ENCODE data around the gene EIF4E2.

The EIF4E2 gene

DNA sequence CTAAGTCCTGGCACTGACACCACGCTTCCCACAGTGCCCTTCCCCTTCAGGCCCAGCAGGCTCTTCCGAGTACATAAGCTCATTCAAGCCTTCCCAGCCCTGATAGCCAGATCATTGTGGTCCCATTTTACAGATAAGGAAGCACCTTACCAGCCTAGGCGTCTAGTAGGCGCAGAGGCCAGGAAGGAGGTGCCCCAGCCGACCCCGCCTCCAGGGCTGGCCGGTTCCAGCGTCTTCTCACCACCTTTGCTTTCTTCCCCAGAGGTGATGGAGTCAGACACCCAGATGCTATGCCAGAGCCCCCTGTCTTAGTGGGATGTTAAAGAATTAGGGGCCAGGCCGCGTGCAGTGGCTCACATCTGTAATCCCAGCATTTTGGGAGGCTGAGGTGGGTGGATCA, 54.0 kb downstream of the EIF4E2 start:
- no peak for DNase-seq

DNA sequence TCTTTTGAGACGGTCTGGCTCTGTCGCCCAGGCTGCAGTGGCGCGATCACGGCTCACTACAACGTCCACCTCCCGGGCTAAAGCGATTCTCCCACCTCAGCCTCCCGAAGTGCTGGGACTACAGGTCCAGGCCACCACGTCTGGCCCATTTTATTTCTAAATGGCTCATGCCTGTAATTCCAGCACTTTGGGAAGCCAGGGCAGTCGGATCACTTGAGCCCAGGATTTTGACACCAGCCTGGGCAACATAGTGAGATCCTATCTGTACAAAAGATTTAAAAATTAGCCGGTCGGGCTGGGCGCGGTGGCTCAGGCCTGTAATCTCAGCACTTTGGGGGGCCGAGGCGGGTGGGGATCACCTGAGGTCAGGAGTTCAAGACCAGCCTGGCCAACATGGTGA, 56.5 kb downstream of the EIF4E2 start:
- no peak for DNase-seq

DNA sequence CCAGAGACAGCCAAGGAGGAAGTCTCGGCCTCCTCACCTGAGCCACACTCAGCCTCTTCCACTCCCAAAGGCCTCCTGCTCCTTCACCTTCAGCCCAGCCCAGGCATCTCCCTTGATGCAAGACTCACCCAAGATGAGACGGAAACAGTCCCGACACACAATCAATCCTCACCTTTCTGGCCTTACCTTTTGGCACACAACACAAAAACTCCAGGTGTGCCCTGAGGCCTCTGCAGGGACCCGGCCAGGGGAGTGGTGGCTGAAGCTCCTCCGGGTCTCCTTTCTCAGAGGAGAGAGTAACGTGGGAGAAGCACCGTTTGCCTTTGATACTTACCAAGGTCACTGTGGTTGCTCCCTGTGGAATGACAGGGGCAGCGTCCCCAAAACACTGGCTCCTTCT, 59.1 kb downstream of the EIF4E2 start:
- no peak for DNase-seq

DNA sequence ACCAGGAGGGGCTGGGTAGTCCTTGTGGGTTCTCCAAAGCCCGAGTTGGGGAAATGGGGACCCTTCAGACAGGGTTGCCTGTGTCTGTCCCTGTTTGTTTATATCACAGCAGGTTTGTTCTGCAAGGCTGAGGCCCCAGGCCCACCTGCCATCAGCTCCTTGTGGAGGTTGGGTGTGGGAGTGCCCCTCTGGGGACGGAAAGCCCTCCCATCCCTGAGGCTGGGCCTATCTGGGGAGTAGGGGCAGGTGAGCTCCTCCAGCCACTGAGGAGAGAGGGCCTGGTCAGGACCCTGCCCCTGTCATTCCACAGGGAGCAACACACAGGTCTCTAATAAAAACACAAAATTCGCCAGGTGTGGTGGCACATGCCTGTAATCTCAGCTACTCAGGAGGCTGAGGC, 59.6 kb downstream of the EIF4E2 start:
- DNase-seq = no peak

DNA sequence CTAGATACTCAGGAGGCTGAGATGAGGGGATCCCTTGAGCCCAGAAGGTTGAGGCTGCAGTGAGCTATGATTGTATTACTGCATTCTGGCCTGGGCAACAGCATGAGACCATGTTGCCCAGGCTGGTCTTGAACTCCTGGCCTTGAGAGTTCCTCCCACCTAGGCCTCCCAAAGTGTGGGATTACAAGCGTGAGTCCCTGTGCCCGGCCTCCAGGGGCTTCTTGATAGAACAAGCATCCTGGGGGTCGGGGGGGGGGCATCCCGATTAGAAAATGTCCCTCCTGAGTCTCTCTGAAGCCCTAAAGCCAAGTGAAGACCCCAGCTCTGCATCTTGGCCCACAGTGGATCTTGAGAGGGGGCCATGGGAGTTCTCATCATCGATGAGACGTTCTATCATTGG, 60.6 kb downstream of the EIF4E2 start:
- DNase-seq = no peak

DNA sequence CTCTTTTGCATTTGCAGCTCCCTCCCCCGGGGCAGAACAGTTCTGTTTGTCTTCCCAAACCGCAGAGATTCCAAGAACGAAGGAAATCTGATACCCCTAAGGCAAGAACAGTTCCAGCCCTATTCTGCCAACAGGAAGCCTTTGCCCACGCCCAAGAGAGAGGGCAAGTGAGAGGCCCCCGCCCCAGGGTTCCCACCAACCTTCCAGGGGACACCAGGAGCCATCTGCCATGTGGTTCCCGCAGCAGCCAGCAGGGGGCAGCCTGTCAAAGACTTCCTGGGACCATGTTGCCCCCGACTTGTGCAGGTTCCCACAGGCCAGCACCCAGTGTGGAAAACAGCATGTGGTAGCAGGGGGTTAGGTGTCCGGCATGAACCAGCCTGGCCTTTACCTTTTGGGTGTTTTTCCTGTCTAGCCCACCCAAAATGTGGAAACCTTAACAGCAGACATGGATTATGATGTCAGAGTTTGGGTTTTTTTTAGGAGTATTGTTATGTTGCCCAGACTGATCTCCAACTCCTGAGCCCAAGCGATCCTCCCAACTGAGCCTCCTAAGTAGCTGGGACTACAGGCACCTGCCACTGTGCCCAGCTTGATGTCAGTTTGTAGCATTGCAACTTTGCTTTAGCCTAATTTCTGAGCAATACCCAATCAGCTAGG, 61.2 kb downstream of the EIF4E2 start:
- DNase-seq = peak; percentile 2 to 3

DNA sequence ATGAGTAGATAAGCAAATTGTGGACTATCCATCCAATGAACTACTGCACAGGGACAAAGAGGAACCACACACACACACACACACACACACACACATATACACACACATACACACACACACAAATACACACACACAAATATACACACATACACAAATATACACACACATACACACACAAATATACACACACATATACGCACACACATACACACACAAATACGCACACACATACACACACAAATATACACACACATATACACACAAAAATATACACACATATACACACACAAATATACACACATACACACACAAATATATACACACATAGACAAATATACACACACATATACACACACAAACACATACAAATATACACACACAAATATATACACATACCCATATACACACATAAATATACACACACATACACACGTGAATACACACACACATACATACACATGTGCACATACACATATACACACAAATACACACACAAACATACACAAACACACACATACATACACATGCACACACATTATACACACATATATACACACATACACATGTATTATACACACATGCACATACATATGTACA, 63.1 kb downstream of the EIF4E2 start:
- DNase-seq = no peak

DNA sequence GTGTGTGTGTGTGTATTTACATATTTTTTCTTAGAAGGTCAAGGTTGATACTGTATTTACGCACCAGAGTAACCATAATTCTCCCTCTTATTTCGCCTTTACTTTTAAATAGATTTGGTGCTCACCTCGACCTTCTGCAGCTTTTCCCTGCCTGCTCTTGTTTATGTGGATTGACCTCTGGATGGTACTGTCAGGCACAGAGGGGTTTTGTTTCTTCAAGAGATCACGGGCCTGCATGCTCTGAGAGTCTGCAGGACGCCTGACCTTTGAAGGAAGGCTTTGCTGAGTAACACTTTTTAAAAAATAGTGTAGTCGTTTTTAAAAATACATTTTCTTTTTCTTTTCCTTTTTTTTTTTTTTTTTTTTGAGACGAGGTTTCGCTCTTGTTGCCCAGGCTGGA, 64.8 kb downstream of the EIF4E2 start:
- DNase-seq = no peak

Data from AML-193 (cell line).